Measurements from ENCODE around the gene MFSD2A.
"Not testable (repeated sequence)": the region's sequence is repeated elsewhere in the genome, so short reads cannot be mapped to it uniquely, and the experiment has no call there.

MFSD2A gene

DNA sequence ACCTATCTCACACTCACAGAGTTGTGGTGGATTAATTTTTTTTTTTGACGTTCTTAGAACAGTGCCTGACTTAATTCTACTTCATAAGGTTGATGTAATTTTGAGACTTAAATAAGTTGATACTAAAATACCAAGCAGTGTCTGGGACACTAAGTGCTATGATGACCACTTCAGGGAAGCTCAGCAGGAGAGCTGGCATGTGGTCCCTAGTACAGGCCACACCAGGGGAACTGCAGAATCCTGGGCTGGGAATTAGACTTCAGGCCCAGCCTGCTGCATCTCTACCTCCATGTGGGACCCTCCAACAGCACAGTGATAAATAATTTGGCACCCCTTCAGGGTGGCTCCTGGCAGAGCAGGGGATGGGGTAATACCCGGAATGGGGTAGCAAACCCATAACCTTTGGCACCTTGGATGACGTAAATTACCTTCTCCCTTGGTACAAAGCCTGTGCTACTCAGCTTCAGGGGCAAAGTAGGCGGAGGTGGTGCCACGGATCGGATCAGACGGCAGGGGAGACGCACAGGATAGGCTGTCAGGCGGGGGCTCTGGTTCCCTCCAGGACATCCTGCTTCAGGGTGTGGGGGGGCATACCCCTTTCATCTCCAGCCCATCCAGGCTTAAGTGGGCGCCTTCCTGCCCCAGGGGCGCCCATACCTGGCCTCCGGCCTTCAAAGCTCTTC, 4.8 kb downstream of the MFSD2A start:
- H3K27ac ChIP-seq (ENCODE audit: low read length): no peak overlapping the region
- H3K9me3 ChIP-seq (ENCODE audit: insufficient read depth, low read depth, low read length): no peaks in the 10 kb centered on the region
- no peak overlapping the region for H3K9ac ChIP-seq (ENCODE audit: low read depth, low read length)
- peaks cover 12% of the 10 kb centered on the region for H3K27me3 ChIP-seq (ENCODE audit: insufficient read depth, low read length)
- no peak overlapping the region for H3K4me3 ChIP-seq (ENCODE audit: low read length)
- peaks cover 55% of the 10 kb centered on the region for H3K36me3 ChIP-seq (ENCODE audit: insufficient read depth, low read depth, low read length)
- H3K4me1 ChIP-seq (ENCODE audit: insufficient read depth, low read length): peaks cover 4% of the 10 kb centered on the region; the same call in 1 of the 2 replicates

DNA sequence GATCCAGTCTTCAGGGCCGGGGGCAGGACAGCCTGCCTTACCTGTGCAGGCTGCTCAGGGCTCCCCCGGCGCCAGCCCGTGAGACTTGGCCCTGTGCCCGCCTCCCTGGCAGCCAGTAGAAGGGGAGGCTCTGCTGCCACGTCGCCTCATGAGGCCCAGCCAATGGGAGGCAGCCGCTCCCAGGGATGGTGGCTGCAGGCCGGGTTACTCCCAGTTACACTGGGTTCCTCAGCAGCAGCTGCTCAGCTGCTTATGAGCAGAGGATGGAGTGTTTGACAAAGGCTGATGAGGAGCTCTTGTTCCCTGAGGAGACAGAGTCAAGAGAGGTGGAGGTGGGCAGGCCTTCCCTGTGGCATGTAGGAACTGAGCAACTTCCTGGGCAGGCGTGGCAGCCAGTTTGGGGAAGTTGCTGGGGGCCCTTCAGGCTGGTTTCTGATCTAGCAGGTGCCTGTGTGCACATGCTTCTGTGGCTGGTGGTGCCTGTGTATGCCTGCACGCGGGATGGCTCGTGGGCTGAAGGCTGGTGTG, 5.5 kb downstream of the MFSD2A start:
- no peak overlapping the region for H3K9ac ChIP-seq (ENCODE audit: low read depth, low read length)
- no peak overlapping the region for H3K27ac ChIP-seq (ENCODE audit: low read length)
- peaks cover 10% of the 10 kb centered on the region for H3K27me3 ChIP-seq (ENCODE audit: insufficient read depth, low read length)
- peaks cover 60% of the 10 kb centered on the region for H3K36me3 ChIP-seq (ENCODE audit: insufficient read depth, low read depth, low read length)
- H3K9me3 ChIP-seq (ENCODE audit: insufficient read depth, low read depth, low read length): no peaks in the 10 kb centered on the region
- H3K4me1 ChIP-seq (ENCODE audit: insufficient read depth, low read length): peaks cover 4% of the 10 kb centered on the region; the same call in 1 of the 2 replicates
- no peak overlapping the region for H3K4me3 ChIP-seq (ENCODE audit: low read length)

DNA sequence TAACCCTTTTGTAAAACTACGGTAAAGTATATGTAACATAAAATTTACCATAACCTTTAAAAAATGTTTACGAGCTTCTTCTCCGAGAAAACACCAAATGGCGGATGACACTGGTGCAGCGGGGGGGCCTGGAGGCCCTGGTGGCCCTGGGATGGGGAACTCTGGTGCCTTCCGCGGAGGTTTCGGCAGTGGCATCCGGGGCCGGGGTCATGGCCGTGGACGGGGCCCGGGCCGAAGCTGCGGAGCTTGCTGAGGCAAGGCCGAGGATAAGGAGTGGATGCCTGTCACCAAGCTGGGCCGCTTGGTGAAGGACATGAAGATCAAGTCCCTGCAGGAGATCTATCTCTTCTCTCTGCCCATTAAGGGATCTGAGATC, 7.5 kb downstream of the MFSD2A start:
- Histone ChIP-seq H3K27ac (ENCODE audit: low read length) (no peak overlapping the region), H3K27me3 (ENCODE audit: insufficient read depth, low read length) (no peaks in the 10 kb centered on the region), H3K9me3 (ENCODE audit: insufficient read depth, low read depth, low read length) (no peaks in the 10 kb centered on the region), H3K4me1 (ENCODE audit: insufficient read depth, low read length) (no peaks in the 10 kb centered on the region), H3K4me3 (ENCODE audit: low read length) (no peak overlapping the region), H3K9ac (ENCODE audit: low read depth, low read length) (no peak overlapping the region), H3K36me3 (ENCODE audit: insufficient read depth, low read depth, low read length) (peaks cover 73% of the 10 kb centered on the region)

DNA sequence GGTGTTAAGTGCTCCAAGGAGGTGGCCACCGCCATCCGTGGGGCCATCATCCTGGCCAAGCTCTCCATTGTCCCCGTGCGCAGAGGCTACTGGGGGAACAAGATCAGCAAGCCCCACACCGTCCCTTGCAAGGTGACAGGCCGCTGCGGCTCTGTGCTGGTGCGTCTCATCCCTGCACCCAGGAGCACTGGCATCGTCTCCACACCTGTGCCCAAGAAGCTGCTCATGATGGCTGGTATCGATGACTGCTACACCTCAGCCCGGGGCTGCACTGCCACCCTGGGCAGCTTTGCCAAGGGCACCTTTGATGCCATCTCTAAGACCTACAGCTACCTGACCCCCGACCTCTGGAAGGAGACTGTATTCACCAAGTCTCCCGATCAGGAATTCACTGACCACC, 8.0 kb downstream of the MFSD2A start:
- H3K36me3 ChIP-seq (ENCODE audit: insufficient read depth, low read depth, low read length): peaks cover 73% of the 10 kb centered on the region
- not testable (repeated sequence) for H3K4me1 ChIP-seq (ENCODE audit: insufficient read depth, low read length); H3K9me3 ChIP-seq (ENCODE audit: insufficient read depth, low read depth, low read length); H3K4me3 ChIP-seq (ENCODE audit: low read length); H3K9ac ChIP-seq (ENCODE audit: low read depth, low read length); H3K27ac ChIP-seq (ENCODE audit: low read length); H3K27me3 ChIP-seq (ENCODE audit: insufficient read depth, low read length)

DNA sequence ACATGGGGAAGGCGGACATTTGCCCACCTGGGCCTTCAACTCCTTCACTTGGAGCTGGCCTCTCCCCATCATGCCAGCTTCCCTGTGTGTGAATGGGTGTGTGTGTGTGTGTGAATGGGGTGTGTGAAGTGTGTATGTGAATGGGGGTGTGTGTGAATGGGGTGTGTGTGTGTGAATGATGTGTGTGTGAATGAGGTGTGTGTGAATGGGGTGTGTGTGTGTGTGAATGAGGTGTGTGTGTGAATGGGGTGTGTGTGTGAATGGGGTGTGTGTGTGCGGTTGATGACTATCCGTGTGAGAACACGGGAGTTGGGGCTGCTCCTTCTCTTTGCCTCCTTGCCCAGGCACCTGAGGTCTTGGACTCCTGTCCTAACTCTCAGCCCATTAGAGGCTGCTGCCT, 9.6 kb downstream of the MFSD2A start:
- Histone ChIP-seq H3K4me3 (ENCODE audit: low read length) (no peak overlapping the region), H3K9ac (ENCODE audit: low read depth, low read length) (no peak overlapping the region), H3K27me3 (ENCODE audit: insufficient read depth, low read length) (no peaks in the 10 kb centered on the region), H3K36me3 (ENCODE audit: insufficient read depth, low read depth, low read length) (peaks cover 76% of the 10 kb centered on the region), H3K9me3 (ENCODE audit: insufficient read depth, low read depth, low read length) (no peaks in the 10 kb centered on the region), H3K4me1 (ENCODE audit: insufficient read depth, low read length) (no peaks in the 10 kb centered on the region), H3K27ac (ENCODE audit: low read length) (no peak overlapping the region)

DNA sequence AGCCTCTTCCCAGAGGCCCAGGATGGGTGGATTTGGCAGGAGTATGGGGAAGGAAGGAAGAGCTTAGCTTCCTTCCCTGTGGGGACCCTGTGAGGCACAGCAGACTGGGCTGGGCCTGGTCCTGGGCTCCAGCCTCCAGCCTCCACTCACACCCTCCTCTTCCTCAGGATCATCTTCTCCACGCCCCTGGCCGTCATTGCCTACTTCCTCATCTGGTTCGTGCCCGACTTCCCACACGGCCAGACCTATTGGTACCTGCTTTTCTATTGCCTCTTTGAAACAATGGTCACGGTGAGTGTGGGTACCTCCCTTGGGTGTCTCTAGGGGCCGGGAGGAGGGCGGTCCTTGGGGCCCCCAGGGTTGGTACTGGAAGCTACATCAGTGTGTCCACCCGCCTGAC, 10.1 kb downstream of the MFSD2A start:
- no peak overlapping the region for H3K4me3 ChIP-seq (ENCODE audit: low read length)
- no peak overlapping the region for H3K27ac ChIP-seq (ENCODE audit: low read length)
- peaks cover 76% of the 10 kb centered on the region for H3K36me3 ChIP-seq (ENCODE audit: insufficient read depth, low read depth, low read length)
- H3K4me1 ChIP-seq (ENCODE audit: insufficient read depth, low read length): no peaks in the 10 kb centered on the region
- H3K27me3 ChIP-seq (ENCODE audit: insufficient read depth, low read length): no peaks in the 10 kb centered on the region
- no peak overlapping the region for H3K9ac ChIP-seq (ENCODE audit: low read depth, low read length)
- no peaks in the 10 kb centered on the region for H3K9me3 ChIP-seq (ENCODE audit: insufficient read depth, low read depth, low read length)

DNA sequence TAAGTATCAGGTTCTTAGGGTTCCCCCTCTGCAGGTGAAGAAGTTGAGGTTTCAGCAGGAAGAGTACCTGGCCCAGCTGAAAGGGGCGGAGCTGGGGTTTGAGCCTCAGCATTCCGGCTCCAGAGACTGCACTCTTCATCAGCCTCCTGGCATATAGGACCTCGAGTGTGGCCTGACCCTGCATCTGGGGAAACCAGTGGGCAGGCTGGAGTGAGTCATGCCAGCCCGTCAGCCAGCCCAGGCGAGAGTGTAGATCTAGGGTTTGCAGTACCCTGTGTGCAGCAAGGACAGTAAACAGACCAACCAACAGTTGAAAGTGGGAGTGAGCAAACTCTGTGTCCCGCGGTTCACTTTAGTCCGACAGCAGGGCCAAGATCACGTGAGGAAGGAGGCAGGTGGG, 14.1 kb downstream of the MFSD2A start:
- H3K27me3 ChIP-seq (ENCODE audit: insufficient read depth, low read length): no peaks in the 10 kb centered on the region
- H3K27ac ChIP-seq (ENCODE audit: low read length): no peak overlapping the region
- no peak overlapping the region for H3K9ac ChIP-seq (ENCODE audit: low read depth, low read length)
- no peaks in the 10 kb centered on the region for H3K4me1 ChIP-seq (ENCODE audit: insufficient read depth, low read length)
- peaks cover 67% of the 10 kb centered on the region for H3K36me3 ChIP-seq (ENCODE audit: insufficient read depth, low read depth, low read length)
- no peaks in the 10 kb centered on the region for H3K9me3 ChIP-seq (ENCODE audit: insufficient read depth, low read depth, low read length)
- H3K4me3 ChIP-seq (ENCODE audit: low read length): no peak overlapping the region

DNA sequence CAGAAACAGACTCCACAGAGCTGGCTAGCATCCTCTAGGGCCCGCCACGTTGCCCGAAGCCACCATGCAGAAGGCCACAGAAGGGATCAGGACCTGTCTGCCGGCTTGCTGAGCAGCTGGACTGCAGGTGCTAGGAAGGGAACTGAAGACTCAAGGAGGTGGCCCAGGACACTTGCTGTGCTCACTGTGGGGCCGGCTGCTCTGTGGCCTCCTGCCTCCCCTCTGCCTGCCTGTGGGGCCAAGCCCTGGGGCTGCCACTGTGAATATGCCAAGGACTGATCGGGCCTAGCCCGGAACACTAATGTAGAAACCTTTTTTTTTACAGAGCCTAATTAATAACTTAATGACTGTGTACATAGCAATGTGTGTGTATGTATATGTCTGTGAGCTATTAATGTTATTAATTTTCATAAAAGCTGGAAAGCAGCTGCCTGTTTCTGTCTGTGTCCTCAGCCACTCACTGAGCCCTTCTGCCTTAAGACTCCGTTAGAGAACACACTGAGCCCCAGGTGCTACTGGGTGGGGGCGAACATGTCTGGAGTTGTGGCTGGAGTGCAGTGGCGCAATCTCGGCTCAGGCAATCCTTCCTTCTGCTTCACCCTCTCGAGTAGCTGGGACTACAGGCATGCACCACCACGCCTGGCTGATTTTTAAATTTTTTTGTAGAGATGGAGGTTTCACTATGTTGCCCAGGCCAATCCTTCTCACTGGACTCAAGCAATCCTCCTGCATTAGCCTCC, 14.8 kb downstream of the MFSD2A start:
- no peaks in the 10 kb centered on the region for H3K4me1 ChIP-seq (ENCODE audit: insufficient read depth, low read length)
- peaks cover 62% of the 10 kb centered on the region for H3K36me3 ChIP-seq (ENCODE audit: insufficient read depth, low read depth, low read length)
- no peaks in the 10 kb centered on the region for H3K27me3 ChIP-seq (ENCODE audit: insufficient read depth, low read length)
- no peak overlapping the region for H3K9ac ChIP-seq (ENCODE audit: low read depth, low read length)
- H3K4me3 ChIP-seq (ENCODE audit: low read length): no peak overlapping the region
- no peaks in the 10 kb centered on the region for H3K9me3 ChIP-seq (ENCODE audit: insufficient read depth, low read depth, low read length)
- H3K27ac ChIP-seq (ENCODE audit: low read length): no peak overlapping the region

DNA sequence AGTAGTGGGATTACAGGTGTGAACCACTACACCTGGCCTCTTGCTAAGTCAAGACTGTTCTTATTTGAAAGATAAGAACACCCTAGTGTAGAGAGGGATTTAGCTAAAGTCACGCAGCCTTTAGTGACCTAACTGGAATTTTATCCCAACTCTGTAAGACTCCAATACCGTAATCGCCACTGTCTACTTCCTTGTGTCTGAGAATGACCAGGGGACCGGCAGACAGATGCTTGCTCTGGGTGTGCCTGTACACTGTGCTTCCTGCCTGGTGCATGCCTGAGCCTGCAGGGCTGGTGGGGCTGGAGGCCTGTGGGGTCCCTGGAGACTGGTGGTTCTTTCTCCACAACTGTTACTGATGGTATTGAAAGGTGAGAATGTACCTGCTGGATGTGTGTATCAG, 15.3 kb downstream of the MFSD2A start:
- Histone ChIP-seq H3K36me3 (ENCODE audit: insufficient read depth, low read depth, low read length) (peaks cover 59% of the 10 kb centered on the region), H3K27ac (ENCODE audit: low read length) (no peak overlapping the region), H3K4me1 (ENCODE audit: insufficient read depth, low read length) (no peaks in the 10 kb centered on the region), H3K9ac (ENCODE audit: low read depth, low read length) (no peak overlapping the region), H3K27me3 (ENCODE audit: insufficient read depth, low read length) (no peaks in the 10 kb centered on the region), H3K4me3 (ENCODE audit: low read length) (no peak overlapping the region), H3K9me3 (ENCODE audit: insufficient read depth, low read depth, low read length) (no peaks in the 10 kb centered on the region)

DNA sequence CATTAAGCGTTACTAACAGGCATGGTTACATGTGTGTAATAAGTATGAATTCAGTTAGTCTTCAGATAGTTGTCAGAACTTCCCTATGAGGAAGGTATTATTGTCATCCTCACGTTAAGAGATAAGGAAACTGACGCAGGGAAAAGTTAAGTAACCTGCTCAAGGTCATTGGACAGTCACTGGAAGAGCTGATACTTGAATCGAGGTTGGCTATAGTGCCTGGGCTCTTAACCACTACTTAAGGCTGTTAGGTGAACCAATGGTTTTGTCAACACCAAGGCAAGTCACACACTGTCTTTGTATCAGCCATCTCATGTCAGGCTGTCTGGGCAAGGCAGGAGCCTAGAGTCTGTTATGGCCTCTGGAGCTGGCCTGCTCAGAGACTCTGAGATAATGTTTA, 16.2 kb downstream of the MFSD2A start:
- H3K27me3 ChIP-seq (ENCODE audit: insufficient read depth, low read length): no peaks in the 10 kb centered on the region
- H3K27ac ChIP-seq (ENCODE audit: low read length): no peak overlapping the region
- H3K4me3 ChIP-seq (ENCODE audit: low read length): no peak overlapping the region
- H3K9me3 ChIP-seq (ENCODE audit: insufficient read depth, low read depth, low read length): no peaks in the 10 kb centered on the region
- no peak overlapping the region for H3K9ac ChIP-seq (ENCODE audit: low read depth, low read length)
- H3K36me3 ChIP-seq (ENCODE audit: insufficient read depth, low read depth, low read length): peaks cover 51% of the 10 kb centered on the region
- H3K4me1 ChIP-seq (ENCODE audit: insufficient read depth, low read length): no peaks in the 10 kb centered on the region

DNA sequence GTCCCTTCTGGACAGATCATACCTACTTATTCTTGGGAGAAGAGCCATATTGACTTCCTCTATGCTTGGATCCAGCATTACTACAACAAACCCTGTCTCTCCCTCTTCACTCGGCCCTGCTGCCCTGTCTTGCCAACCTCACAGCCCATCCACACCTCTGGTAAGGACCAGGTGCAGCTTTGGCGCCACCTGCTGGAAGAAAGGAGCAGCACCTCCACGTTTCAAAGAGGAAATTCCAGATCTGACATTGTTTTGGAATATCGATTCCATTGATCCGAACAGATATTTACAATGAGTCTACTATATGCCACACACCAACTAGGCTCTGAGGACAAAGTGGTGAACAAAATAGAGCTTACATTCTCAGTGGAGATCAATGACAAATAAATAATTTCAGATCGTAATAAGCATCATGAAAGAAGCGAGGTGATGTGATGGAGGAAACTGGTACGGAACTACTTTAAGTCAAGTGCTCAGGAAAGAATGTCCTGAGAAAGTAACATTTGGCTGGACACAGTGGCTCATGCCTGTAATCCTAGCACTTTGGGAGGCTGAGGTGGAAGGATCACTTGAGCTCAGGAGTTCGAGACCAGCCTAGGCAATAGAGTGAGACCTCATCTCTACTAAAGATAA, 18.7 kb downstream of the MFSD2A start:
- H3K36me3 ChIP-seq (ENCODE audit: insufficient read depth, low read depth, low read length): peaks cover 26% of the 10 kb centered on the region
- no peaks in the 10 kb centered on the region for H3K27me3 ChIP-seq (ENCODE audit: insufficient read depth, low read length)
- H3K4me1 ChIP-seq (ENCODE audit: insufficient read depth, low read length): peaks cover 7% of the 10 kb centered on the region; the same call in 1 of the 2 replicates
- H3K27ac ChIP-seq (ENCODE audit: low read length): no peak overlapping the region
- no peaks in the 10 kb centered on the region for H3K9me3 ChIP-seq (ENCODE audit: insufficient read depth, low read depth, low read length)
- H3K9ac ChIP-seq (ENCODE audit: low read depth, low read length): no peak overlapping the region
- no peak overlapping the region for H3K4me3 ChIP-seq (ENCODE audit: low read length)

DNA sequence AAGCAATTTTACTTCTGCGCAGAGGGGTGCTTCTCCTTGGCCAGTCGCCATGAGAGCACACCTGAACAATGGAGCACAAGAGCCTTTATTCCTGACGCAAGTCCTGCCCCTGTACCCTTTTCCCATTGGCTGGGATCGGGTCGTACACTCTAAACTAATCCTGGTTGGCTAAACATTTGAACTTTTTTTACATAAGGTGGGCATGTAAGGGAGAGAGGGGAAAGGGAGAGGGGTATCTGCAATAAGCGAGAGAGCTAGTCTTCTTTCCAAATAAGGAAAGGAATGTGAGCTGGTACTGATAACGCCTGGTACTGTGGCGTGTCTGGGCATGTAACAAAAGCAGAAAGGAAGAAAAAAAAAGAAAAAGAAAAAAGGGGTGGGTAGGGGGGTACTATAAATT, 21.8 kb downstream of the MFSD2A start:
- no peaks in the 10 kb centered on the region for H3K9me3 ChIP-seq (ENCODE audit: insufficient read depth, low read depth, low read length)
- H3K4me3 ChIP-seq (ENCODE audit: low read length): no peak overlapping the region
- H3K9ac ChIP-seq (ENCODE audit: low read depth, low read length): peak overlapping the region; percentile 58; the same call in 1 of the 2 replicates
- peak overlapping the region; percentile 58 for H3K27ac ChIP-seq (ENCODE audit: low read length)
- no peaks in the 10 kb centered on the region for H3K36me3 ChIP-seq (ENCODE audit: insufficient read depth, low read depth, low read length)
- H3K27me3 ChIP-seq (ENCODE audit: insufficient read depth, low read length): no peaks in the 10 kb centered on the region
- H3K4me1 ChIP-seq (ENCODE audit: insufficient read depth, low read length): peaks cover 25% of the 10 kb centered on the region; the same call in 1 of the 2 replicates
